ENCODE data around the gene GJA3. TPM values are rescaled to one million over a fixed set of nuclear protein-coding genes. Genes with fewer than 3 reads are reported as not detected.

GJA3 gene
- total and polyA plus RNA-seq, 2 of the 8 experiments (the other 6 are each of a cell fraction or from before 2014, with no cell fraction given): 0.12 to 0.60 TPM

GRCh38 chr13:20185366-20186056 is 24.7 kb upstream of the GJA3 start (continued):
- TF ChIP-seq SIX5 (IDR thresholded peaks at IDR 0.05; ENCODE audit: low read depth, low read length): no peak
- no peak for TF ChIP-seq CTBP2 (IDR thresholded peaks at IDR 0.05; ENCODE audit: borderline replicate concordance, insufficient read depth, insufficient read length, low read length)
- TF ChIP-seq JUND (IDR thresholded peaks at IDR 0.05; ENCODE audit: low read length): no peak
- TF ChIP-seq FOSL1 (IDR thresholded peaks at IDR 0.05; ENCODE audit: insufficient read depth, low read depth, low read length): no peak
- TF ChIP-seq CBX8 (IDR thresholded peaks at IDR 0.05; ENCODE audit: borderline replicate concordance, low read depth, low read length): no peak
- no peak for TF ChIP-seq GTF2F1 (IDR thresholded peaks at IDR 0.05; ENCODE audit: borderline replicate concordance, low read depth, low read length)
